CMK (cell line): Measurements from ENCODE around the gene PLS3.
"Not testable (repeated sequence)": the region's sequence is repeated elsewhere in the genome, so short reads cannot be mapped to it uniquely, and the experiment has no call there.

ENCODE experiments used
- DNase-seq: peaks from one replicate; pipeline ENCODE4 v3.0.0-alpha.2; 2010; ENCODE audit warnings: low read depth

Gene PLS3

GRCh38 chrX:115560978-115561604 is at the start of gene PLS3:
PLS3 (plus strand) TSS chrX:115561174; CDS start chrX:115610251, 49,077 bp downstream.
- no peak for DNase-seq

GRCh38 chrX:115518113-115518512 is 42.9 kb upstream of the PLS3 start:
- no peak for DNase-seq

GRCh38 chrX:115521741-115522140 is 39.2 kb upstream of the PLS3 start:
- DNase-seq: no peak

GRCh38 chrX:115522952-115523351 is 38.0 kb upstream of the PLS3 start:
- DNase-seq: no peak

- DNase-seq: no peak
Measured at GRCh38 chrX:115525486-115525885, 35.5 kb upstream of the PLS3 start.

GRCh38 chrX:115531818-115532403 is 29.1 kb upstream of the PLS3 start:
- no peak for DNase-seq

GRCh38 chrX:115533485-115533884 is 27.5 kb upstream of the PLS3 start:
- no peak for DNase-seq

- no peak for DNase-seq
Measured at GRCh38 chrX:115534383-115534782, 26.6 kb upstream of the PLS3 start.

GRCh38 chrX:115535421-115535820 is 25.6 kb upstream of the PLS3 start:
- DNase-seq: no peak

GRCh38 chrX:115535844-115536243 is 25.1 kb upstream of the PLS3 start:
- DNase-seq: no peak

GRCh38 chrX:115539841-115540240 is 21.1 kb upstream of the PLS3 start:
- DNase-seq: no peak

- not testable (repeated sequence) for DNase-seq
Measured at GRCh38 chrX:115541045-115541444, 19.9 kb upstream of the PLS3 start.

GRCh38 chrX:115547448-115547847 is 13.5 kb upstream of the PLS3 start:
- no peak for DNase-seq

GRCh38 chrX:115549008-115549407 is 12.0 kb upstream of the PLS3 start:
- DNase-seq: no peak

- no peak for DNase-seq
Measured at GRCh38 chrX:115553171-115553570, 7.8 kb upstream of the PLS3 start.

GRCh38 chrX:115559672-115560071 is 1.3 kb upstream of the PLS3 start:
- no peak for DNase-seq

GRCh38 chrX:115560211-115560977 is 580 bp upstream of the PLS3 start:
- no peak for DNase-seq

- no peak for DNase-seq
Measured at GRCh38 chrX:115561605-115562479, 868 bp downstream of the PLS3 start.

- DNase-seq: no peak
Measured at GRCh38 chrX:115562480-115562847, 1.5 kb downstream of the PLS3 start.

- DNase-seq: no peak
Measured at GRCh38 chrX:115563633-115564162, 2.7 kb downstream of the PLS3 start.

- no peak for DNase-seq
Measured at GRCh38 chrX:115564243-115564642, 3.3 kb downstream of the PLS3 start.

GRCh38 chrX:115565888-115566287 is 4.9 kb downstream of the PLS3 start:
- no peak for DNase-seq
